Activated CD8-positive, alpha-beta T cell treated with anti-CD3 and anti-CD28 coated beads for 36 hours (primary cell): ENCODE data around the gene ASCL4. TPM values are rescaled to one million over a fixed set of nuclear protein-coding genes. Genes with fewer than 3 reads are reported as not detected.
A peak's percentile ranks its signal among the peaks of the same experiment; 100 is the strongest.

ENCODE experiments used
- ATAC-seq: fragments of 200-7000 bp; cut with Tn5 transposase; one replicate; pipeline ENCODE4 v1.10.0; 2021; ENCODE audit warnings: mild to moderate bottlenecking, moderate library complexity
- CTCF ChIA-PET: fragments of 350-600 bp; sonication (Branson Sonifier 250); formaldehyde crosslinking; loops from one replicate; lab custom pipeline; 2021; ENCODE audit warnings: antibody characterized with exemption; lab: Charles Lee
- POLR2A ChIA-PET: fragments of 350-600 bp; sonication (Branson Sonifier 250); formaldehyde crosslinking; loops from one replicate; lab custom pipeline; 2021; ENCODE audit warnings: antibody characterized with exemption; lab: Charles Lee
- DNase-seq: peaks from one replicate; pipeline ENCODE4 v3.0.0-alpha.2; 2020
- H3K27ac Mint-ChIP-seq: one replicate; pipeline ENCODE4 v1.8.0; 2021; ENCODE audit warnings: mild to moderate bottlenecking, mixed read lengths
- H3K27me3 Mint-ChIP-seq: one replicate; pipeline ENCODE4 v1.8.0; 2021; ENCODE audit warnings: mixed read lengths
- H3K36me3 Mint-ChIP-seq: one replicate; pipeline ENCODE4 v1.8.0; 2021; ENCODE audit warnings: low read depth, mixed read lengths
- H3K4me1 Mint-ChIP-seq: one replicate; pipeline ENCODE4 v1.8.0; 2021; ENCODE audit warnings: low read depth, mixed read lengths
- H3K4me3 Mint-ChIP-seq: one replicate; pipeline ENCODE4 v1.8.0; 2021; ENCODE audit warnings: mild to moderate bottlenecking, moderate library complexity, mixed read lengths
- H3K9me3 Mint-ChIP-seq: one replicate; pipeline ENCODE4 v1.8.0; 2021; ENCODE audit warnings: mixed read lengths
- intact Hi-C: fragments of 100-400 bp; cut with micrococcal nuclease; formaldehyde crosslinking; loops from one replicate; pipeline ENCODE4 v1.10.0; 2022
- total RNA-seq, 2 experiments: library from RNA; stranded (reverse); gene quantifications; one replicate each; pipeline ENCODE4 v1.2.3, GENCODE V29; 2021
- TF ChIP-seq, protein P1 (sequence below): fragments of 200-600 bp; IDR thresholded peaks from one replicate; pipeline ENCODE4 v1.8.0; 2022; ENCODE audit warnings: antibody characterized with exemption, mild to moderate bottlenecking

ASCL4 gene
- total RNA-seq, 2 experiments from 2014 or later: not detected

GRCh38 chr12:107761502-107761904 lies 13.0 kb upstream of the ASCL4 start:
- peak; percentile 6 for DNase-seq
- intact Hi-C loops: loop anchor here (5.0 kb wide), 1 partner anchor 126 kb away; no protein-coding TSS in a partner anchor
- Mint-ChIP-seq H3K36me3 (peaks cover 14% of the 10 kb centered on the region), H3K4me1 (peaks cover 25% of the 10 kb centered on the region), H3K27ac (peak overlapping the region; percentile 81), H3K27me3 (no peaks in the 10 kb centered on the region), H3K4me3 (peak overlapping the region; percentile 92), H3K9me3 (no peaks in the 10 kb centered on the region)
- ChIA-PET POLR2A (no interaction called here), CTCF (interaction anchor here (1.0 to 1.7 kb wide), 2 partner anchors 123 to 151 kb away, joined by 6 read pairs; no protein-coding TSS in a partner anchor)
- TF ChIP-seq, protein P1, sequence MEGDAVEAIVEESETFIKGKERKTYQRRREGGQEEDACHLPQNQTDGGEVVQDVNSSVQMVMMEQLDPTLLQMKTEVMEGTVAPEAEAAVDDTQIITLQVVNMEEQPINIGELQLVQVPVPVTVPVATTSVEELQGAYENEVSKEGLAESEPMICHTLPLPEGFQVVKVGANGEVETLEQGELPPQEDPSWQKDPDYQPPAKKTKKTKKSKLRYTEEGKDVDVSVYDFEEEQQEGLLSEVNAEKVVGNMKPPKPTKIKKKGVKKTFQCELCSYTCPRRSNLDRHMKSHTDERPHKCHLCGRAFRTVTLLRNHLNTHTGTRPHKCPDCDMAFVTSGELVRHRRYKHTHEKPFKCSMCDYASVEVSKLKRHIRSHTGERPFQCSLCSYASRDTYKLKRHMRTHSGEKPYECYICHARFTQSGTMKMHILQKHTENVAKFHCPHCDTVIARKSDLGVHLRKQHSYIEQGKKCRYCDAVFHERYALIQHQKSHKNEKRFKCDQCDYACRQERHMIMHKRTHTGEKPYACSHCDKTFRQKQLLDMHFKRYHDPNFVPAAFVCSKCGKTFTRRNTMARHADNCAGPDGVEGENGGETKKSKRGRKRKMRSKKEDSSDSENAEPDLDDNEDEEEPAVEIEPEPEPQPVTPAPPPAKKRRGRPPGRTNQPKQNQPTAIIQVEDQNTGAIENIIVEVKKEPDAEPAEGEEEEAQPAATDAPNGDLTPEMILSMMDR: no peak
- ATAC-seq: no peak

DNA sequence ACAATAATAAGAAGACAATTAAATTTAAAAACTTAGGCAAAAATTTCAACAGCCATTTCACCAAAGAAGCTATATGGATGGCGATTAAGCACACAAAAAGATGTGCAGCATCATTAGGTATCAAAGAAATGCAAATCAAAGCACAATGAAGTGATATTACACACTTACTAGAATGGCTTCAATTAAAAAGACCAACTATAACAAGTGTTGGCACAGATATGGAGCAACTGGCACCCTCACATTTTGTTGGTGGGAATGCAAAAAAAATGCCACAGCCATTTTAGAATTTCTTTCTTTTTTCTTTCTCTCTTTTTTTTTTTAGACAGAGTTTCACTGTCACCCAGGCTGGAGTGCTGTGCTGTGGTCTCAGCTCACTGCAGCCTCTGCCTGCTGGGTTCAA lies 11.6 kb upstream of the ASCL4 start:
- ATAC-seq: no peak
- ChIA-PET CTCF (interaction anchor here (1.7 kb wide), 1 partner anchor 149 kb away, joined by 6 read pairs; no protein-coding TSS in a partner anchor), POLR2A (no interaction called here)
- Mint-ChIP-seq H3K27ac (no peak overlapping the region), H3K27me3 (no peaks in the 10 kb centered on the region), H3K9me3 (no peaks in the 10 kb centered on the region), H3K36me3 (peaks cover 7% of the 10 kb centered on the region), H3K4me1 (peaks cover 23% of the 10 kb centered on the region), H3K4me3 (no peak overlapping the region)
- intact Hi-C loops: loop anchor here (5.0 kb wide), 1 partner anchor 124 kb away; no protein-coding TSS in a partner anchor
- TF ChIP-seq, protein P1: no peak
- DNase-seq: no peak

GRCh38 chr12:107764626-107765025 lies 9.9 kb upstream of the ASCL4 start:
- TF ChIP-seq, protein P1: no peak
- CTCF ChIA-PET: no interaction called here

GRCh38 chr12:107765316-107765715 lies 9.2 kb upstream of the ASCL4 start:
- Mint-ChIP-seq H3K4me1 (peaks cover 5% of the 10 kb centered on the region), H3K27ac (no peak overlapping the region), H3K9me3 (no peaks in the 10 kb centered on the region), H3K27me3 (no peaks in the 10 kb centered on the region), H3K4me3 (no peak overlapping the region), H3K36me3 (no peaks in the 10 kb centered on the region)
- TF ChIP-seq, protein P1: no peak
- DNase-seq: no peak
- ATAC-seq: no peak
- CTCF ChIA-PET: no interaction called here
- intact Hi-C loops: no loop called here
- POLR2A ChIA-PET: no interaction called here

More at GRCh38 chr12:107764626-107765025, 9.9 kb upstream of the ASCL4 start:
- H3K4me3 Mint-ChIP-seq: no peak overlapping the region
- H3K9me3 Mint-ChIP-seq: no peaks in the 10 kb centered on the region
- ATAC-seq (no peak), DNase-seq (no peak)
- peaks cover 11% of the 10 kb centered on the region for H3K4me1 Mint-ChIP-seq
- intact Hi-C loops: loop anchor here (5.0 kb wide), 1 partner anchor 123 kb away; no protein-coding TSS in a partner anchor
- H3K27me3 Mint-ChIP-seq: no peaks in the 10 kb centered on the region
- POLR2A ChIA-PET: no interaction called here
- H3K36me3 Mint-ChIP-seq: peaks cover 5% of the 10 kb centered on the region
- no peak overlapping the region for H3K27ac Mint-ChIP-seq

GRCh38 chr12:107767466-107767865 lies 7.0 kb upstream of the ASCL4 start:
- Mint-ChIP-seq H3K27me3 (no peaks in the 10 kb centered on the region), H3K9me3 (no peaks in the 10 kb centered on the region), H3K4me1 (no peaks in the 10 kb centered on the region), H3K4me3 (no peak overlapping the region), H3K27ac (no peak overlapping the region), H3K36me3 (no peaks in the 10 kb centered on the region)
- DNase-seq (no peak), ATAC-seq (no peak)
- intact Hi-C loops: no loop called here
- TF ChIP-seq, protein P1: no peak
- CTCF ChIA-PET: interaction anchor here (1.0 kb wide), 1 partner anchor 117 kb away, joined by 3 read pairs; no protein-coding TSS in a partner anchor
- POLR2A ChIA-PET: no interaction called here
